Trophoblast cell (in vitro differentiated cells and primary cell): Measurements from ENCODE around the gene ADGRF1.

Experiments used
- DNase-seq, 2 donors: peaks; one replicate each; pipeline ENCODE4 v3.0.0-alpha.2; 2016
- H2AFZ ChIP-seq: 2 replicates; pipeline ENCODE4 v1.6.1; 2013; ENCODE audit warnings: low read length, moderate library complexity, mild to moderate bottlenecking; ENCODE audit not compliant: insufficient read depth, poor library complexity
- H2AK5ac ChIP-seq: 2 replicates; pipeline ENCODE4 v1.6.1; 2013; ENCODE audit warnings: mild to moderate bottlenecking, low read length
- H2BK120ac ChIP-seq: 2 replicates; pipeline ENCODE4 v1.6.1; 2013; ENCODE audit warnings: low read length, mild to moderate bottlenecking, moderate library complexity; ENCODE audit not compliant: insufficient read depth, poor library complexity
- H2BK12ac ChIP-seq: 2 replicates; pipeline ENCODE4 v1.6.1; 2013; ENCODE audit warnings: mild to moderate bottlenecking, low read length, moderate library complexity
- H2BK5ac ChIP-seq: 2 replicates; pipeline ENCODE4 v1.6.1; 2013; ENCODE audit warnings: low read length, low read depth, moderate library complexity, mild to moderate bottlenecking; ENCODE audit not compliant: poor library complexity
- H3K14ac ChIP-seq: 2 replicates; pipeline ENCODE4 v1.6.1; 2013; ENCODE audit warnings: mild to moderate bottlenecking, low read length
- H3K18ac ChIP-seq: 2 replicates; pipeline ENCODE4 v1.6.1; 2013; ENCODE audit warnings: mild to moderate bottlenecking, low read length
- H3K23ac ChIP-seq: 2 replicates; pipeline ENCODE4 v1.6.1; 2013; ENCODE audit warnings: low read length
- H3K27ac ChIP-seq: 2 replicates; pipeline ENCODE4 v1.5.1; 2013; ENCODE audit warnings: low read depth, mild to moderate bottlenecking, inconsistent platforms, low read length, moderate library complexity
- H3K27me3 ChIP-seq: 2 replicates; pipeline ENCODE4 v1.6.1; 2013; ENCODE audit warnings: inconsistent platforms, mild to moderate bottlenecking, low read length, moderate library complexity; ENCODE audit not compliant: insufficient read depth
- H3K36me3 ChIP-seq, 2 experiments: 1 replicate in 1 of 2; 2 replicates in 1 of 2; pipeline ENCODE4 v1.6.1; 2013; ENCODE audit warnings: low read length in 2 of 2, mild to moderate bottlenecking in 2 of 2, moderate library complexity in 1 of 2; ENCODE audit not compliant: insufficient read depth in 2 of 2, control insufficient read depth in 1 of 2
- H3K4ac ChIP-seq: 2 replicates; pipeline ENCODE4 v1.6.1; 2013; ENCODE audit warnings: low read depth, mild to moderate bottlenecking, low read length, moderate library complexity
- H3K4me1 ChIP-seq, 2 experiments: 1 replicate in 1 of 2; 2 replicates in 1 of 2; pipeline ENCODE4 v1.6.1; 2013; ENCODE audit warnings: low read length in 2 of 2, mild to moderate bottlenecking in 2 of 2, moderate library complexity in 1 of 2; ENCODE audit not compliant: insufficient read depth in 2 of 2, control insufficient read depth in 1 of 2
- H3K4me2 ChIP-seq: 2 replicates; pipeline ENCODE4 v1.6.1; 2013; ENCODE audit warnings: inconsistent platforms, mild to moderate bottlenecking, low read length, moderate library complexity
- H3K4me3 ChIP-seq: 2 replicates; pipeline ENCODE4 v1.5.1; 2013; ENCODE audit warnings: mild to moderate bottlenecking, low read depth, low read length, inconsistent platforms
- H3K79me1 ChIP-seq: one replicate; pipeline ENCODE4 v1.6.1; 2013; ENCODE audit warnings: low read length
- H3K79me2 ChIP-seq: 2 replicates; pipeline ENCODE4 v1.6.1; 2013; ENCODE audit warnings: low read length, mild to moderate bottlenecking; ENCODE audit not compliant: control insufficient read depth, insufficient read depth, poor library complexity
- H3K9ac ChIP-seq: 2 replicates; pipeline ENCODE4 v1.6.1; 2013; ENCODE audit warnings: mild to moderate bottlenecking, low read length
- H3K9me3 ChIP-seq: 2 replicates; pipeline ENCODE4 v1.6.1; 2013; ENCODE audit warnings: low read depth, mild to moderate bottlenecking, control low read depth, inconsistent platforms, low read length; ENCODE audit not compliant: insufficient read depth
- H4K12ac ChIP-seq: 2 replicates; pipeline ENCODE4 v1.6.1; 2013; ENCODE audit warnings: low read depth, mild to moderate bottlenecking, low read length, moderate library complexity
- H4K8ac ChIP-seq: 2 replicates; pipeline ENCODE4 v1.6.1; 2013; ENCODE audit warnings: low read depth, mild to moderate bottlenecking, low read length, moderate library complexity
- H4K91ac ChIP-seq: one replicate; pipeline ENCODE4 v1.6.1; 2013; ENCODE audit warnings: low read depth, mild to moderate bottlenecking, low read length, moderate library complexity
- WGBS: extraction: QIAGEN DNeasy Blood & Tissue Kit; methylation state at CpG from one replicate; pipeline ENCODE4 v1.1.7; 2013; ENCODE audit warnings: missing lambda C conversion rate; ENCODE audit not compliant: insufficient read length, insufficient coverage; ENCODE audit errors: extremely low coverage; 5-methylcytosine and 5-hydroxymethylcytosine counted together

ADGRF1 gene

DNA sequence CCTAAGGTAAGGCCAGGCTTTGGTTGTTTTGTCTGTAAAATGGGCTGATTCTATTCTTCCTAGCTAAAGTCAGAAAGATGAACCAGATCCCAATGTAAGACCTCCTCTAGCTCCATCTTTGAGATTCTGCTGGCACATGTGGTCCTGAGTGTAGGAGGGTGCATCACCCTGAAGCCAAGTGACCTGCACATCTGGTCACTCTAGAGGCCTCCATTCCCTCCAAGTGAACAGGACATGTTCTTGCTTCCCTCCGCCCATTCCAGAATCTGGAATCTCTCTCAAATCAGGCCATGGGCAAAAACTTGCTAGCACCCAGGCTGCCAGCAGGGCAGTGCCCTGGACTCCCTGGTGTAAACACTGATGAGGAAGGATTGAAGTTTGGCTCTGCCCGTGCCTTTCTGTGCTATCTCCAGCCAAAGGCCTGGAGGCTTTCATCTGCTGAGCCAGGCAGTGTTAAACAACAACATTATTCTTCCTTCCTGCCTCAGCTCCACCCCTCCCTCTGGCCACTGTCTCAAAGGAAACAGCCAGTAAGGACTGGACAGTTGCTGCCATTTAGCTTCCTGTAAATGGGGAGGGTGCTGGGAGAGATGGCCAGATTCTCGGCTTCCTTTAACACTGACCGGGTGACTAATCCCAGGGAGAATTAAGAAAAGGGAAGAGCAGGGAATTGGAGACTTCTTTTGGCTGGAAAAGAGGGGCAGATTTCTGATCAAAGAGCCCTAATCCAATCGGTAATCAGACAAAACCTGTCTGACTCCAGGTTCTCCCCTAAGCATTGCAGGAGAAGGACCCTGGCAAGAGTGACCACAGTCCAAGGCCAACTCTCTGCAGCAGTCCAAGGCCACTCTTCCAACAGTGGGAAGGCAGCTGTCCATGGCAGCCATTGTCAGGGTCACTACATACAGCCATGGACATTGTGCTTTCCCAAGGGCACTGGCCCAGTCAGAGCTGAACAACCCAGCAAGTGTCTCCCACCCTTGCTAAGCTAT, 19.5 kb upstream of the ADGRF1 start:
- H3K79me1 ChIP-seq, result peaks cover 6% of the 10 kb centered on the region
- peak overlapping the region; percentile 42 for H3K18ac ChIP-seq
- no peak overlapping the region for H3K4ac ChIP-seq
- peak overlapping the region; percentile 12 for H3K14ac ChIP-seq
- H3K27me3 ChIP-seq, result no peaks in the 10 kb centered on the region
- no peak overlapping the region for H3K4me2 ChIP-seq
- no peaks in the 10 kb centered on the region for H3K9me3 ChIP-seq
- H2BK120ac ChIP-seq, result peak overlapping the region; percentile 16
- peak overlapping the region; percentile 69 for H4K8ac ChIP-seq
- H2AFZ ChIP-seq, result peak overlapping the region; percentile 8
- DNase-seq, result no peak
- peak overlapping the region; percentile 49 for H2AK5ac ChIP-seq
- H3K23ac ChIP-seq, result no peak overlapping the region
- no peak overlapping the region for H3K4me3 ChIP-seq
- H3K27ac ChIP-seq, result peak overlapping the region; percentile 34
- H3K4me1 ChIP-seq, result peaks cover 14 to 16% of the 10 kb centered on the region in 2 experiments
- peak overlapping the region; percentile 20 for H2BK5ac ChIP-seq
- peak overlapping the region; percentile 52 for H4K91ac ChIP-seq
- H3K36me3 ChIP-seq, result no peaks in the 10 kb centered on the region
- H3K9ac ChIP-seq, result no peak overlapping the region
- H4K12ac ChIP-seq, result no peak overlapping the region
- no peaks in the 10 kb centered on the region for H3K79me2 ChIP-seq
- H2BK12ac ChIP-seq, result peak overlapping the region; percentile 47
- WGBS, result no CpG with 5 or more reads among the region's 5 CpGs

DNA sequence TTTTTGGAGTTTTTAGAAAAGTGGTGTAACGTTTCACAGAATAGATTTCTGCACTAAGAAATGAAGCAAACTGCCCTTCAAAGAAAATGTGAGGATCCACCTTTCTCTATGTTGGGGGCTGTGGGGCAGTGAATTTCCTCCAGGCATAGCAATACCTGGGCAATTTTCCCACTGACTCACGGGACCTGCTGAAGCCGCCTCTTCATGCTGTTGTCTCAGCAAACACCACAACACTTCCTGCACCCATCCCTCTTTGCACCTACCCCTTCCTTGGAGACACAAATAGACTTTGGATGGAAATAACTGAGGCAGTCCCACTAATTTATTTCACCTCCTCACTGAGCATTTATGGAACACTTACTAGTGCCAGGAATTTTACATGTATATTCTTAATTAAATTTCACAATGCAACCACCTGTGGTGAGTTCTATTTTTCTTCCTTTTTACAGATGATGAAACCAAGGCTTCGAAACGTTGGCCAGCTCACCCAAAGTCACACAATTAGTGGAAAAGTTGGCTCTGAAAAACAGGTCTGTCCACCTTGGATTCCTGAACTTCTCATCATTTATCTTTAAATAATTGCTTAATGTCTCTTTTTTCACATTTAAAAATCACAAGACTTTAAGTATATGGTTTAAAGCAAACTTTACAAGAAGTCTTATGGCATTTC, 17.2 kb upstream of the ADGRF1 start:
- H3K36me3 ChIP-seq, result no peaks in the 10 kb centered on the region
- no peaks in the 10 kb centered on the region for H3K9me3 ChIP-seq
- H2BK5ac ChIP-seq, result no peak overlapping the region
- no peaks in the 10 kb centered on the region for H3K79me2 ChIP-seq
- WGBS, result no CpG with 5 or more reads among the region's 5 CpGs
- no peak overlapping the region for H4K8ac ChIP-seq
- peak; percentile 64 to 82 for DNase-seq
- H4K12ac ChIP-seq, result no peak overlapping the region
- H2AFZ ChIP-seq, result no peak overlapping the region
- peaks cover 6% of the 10 kb centered on the region for H3K79me1 ChIP-seq
- no peak overlapping the region for H3K4ac ChIP-seq
- H3K23ac ChIP-seq, result no peak overlapping the region
- no peaks in the 10 kb centered on the region for H3K27me3 ChIP-seq
- no peak overlapping the region for H3K4me3 ChIP-seq
- no peak overlapping the region for H4K91ac ChIP-seq
- no peak overlapping the region for H3K18ac ChIP-seq
- H3K4me1 ChIP-seq, result peaks cover 14 to 16% of the 10 kb centered on the region in 2 experiments
- H3K4me2 ChIP-seq, result no peak overlapping the region
- H2AK5ac ChIP-seq, result no peak overlapping the region
- no peak overlapping the region for H2BK12ac ChIP-seq
- H3K27ac ChIP-seq, result no peak overlapping the region
- no peak overlapping the region for H2BK120ac ChIP-seq
- no peak overlapping the region for H3K14ac ChIP-seq
- H3K9ac ChIP-seq, result no peak overlapping the region

DNA sequence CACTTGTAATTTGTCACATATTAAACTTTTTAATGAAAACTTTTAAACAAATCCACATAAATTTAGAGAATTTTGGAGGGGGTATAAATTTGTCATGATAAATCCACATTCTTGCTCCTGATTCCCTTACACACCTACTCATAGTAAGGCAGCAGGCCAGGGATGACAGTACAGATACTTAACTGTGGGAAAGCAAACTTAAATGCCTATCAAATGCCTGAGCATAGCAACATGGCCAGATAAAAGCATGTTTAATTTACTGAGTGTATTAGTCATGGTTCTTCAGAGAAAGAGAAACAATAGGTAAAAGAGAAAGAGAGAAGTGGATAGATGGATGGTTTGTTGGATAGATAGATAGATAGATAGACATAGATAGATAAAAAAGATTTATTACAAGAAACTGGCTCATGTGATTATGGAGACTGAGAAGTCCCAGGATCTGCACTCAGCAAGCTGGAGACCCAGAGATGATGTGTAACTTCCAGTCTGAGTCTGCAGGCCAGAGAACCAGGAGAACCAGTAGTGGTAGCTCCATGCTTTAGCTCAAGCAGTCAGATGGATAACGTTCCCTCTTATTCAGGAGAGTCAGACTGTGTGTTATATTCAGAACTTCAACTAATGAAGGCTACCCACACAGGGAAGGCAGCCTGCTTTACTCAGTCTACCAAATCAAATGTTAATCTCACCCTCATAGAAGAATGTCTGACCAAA, 15.9 kb upstream of the ADGRF1 start:
- Histone ChIP-seq H4K91ac (no peak overlapping the region), H3K4me1 (peaks cover 14 to 16% of the 10 kb centered on the region in 2 experiments), H3K79me1 (peaks cover 6% of the 10 kb centered on the region), H3K18ac (no peak overlapping the region), H3K4me3 (no peak overlapping the region), H2BK120ac (no peak overlapping the region), H4K8ac (no peak overlapping the region), H3K23ac (no peak overlapping the region), H4K12ac (no peak overlapping the region), H3K14ac (no peak overlapping the region), H3K27ac (no peak overlapping the region), H2BK5ac (no peak overlapping the region), H3K9ac (no peak overlapping the region), H3K79me2 (no peaks in the 10 kb centered on the region), H3K9me3 (no peaks in the 10 kb centered on the region), H2AK5ac (peak overlapping the region; percentile 47), H3K4me2 (no peak overlapping the region), H3K36me3 (no peaks in the 10 kb centered on the region), H3K27me3 (no peaks in the 10 kb centered on the region), H2AFZ (no peak overlapping the region), H2BK12ac (no peak overlapping the region), H3K4ac (no peak overlapping the region)
- peak in 1 of 2 donors; percentile 45 for DNase-seq
- WGBS, result no CpG with 5 or more reads among the region's 1 CpG

DNA sequence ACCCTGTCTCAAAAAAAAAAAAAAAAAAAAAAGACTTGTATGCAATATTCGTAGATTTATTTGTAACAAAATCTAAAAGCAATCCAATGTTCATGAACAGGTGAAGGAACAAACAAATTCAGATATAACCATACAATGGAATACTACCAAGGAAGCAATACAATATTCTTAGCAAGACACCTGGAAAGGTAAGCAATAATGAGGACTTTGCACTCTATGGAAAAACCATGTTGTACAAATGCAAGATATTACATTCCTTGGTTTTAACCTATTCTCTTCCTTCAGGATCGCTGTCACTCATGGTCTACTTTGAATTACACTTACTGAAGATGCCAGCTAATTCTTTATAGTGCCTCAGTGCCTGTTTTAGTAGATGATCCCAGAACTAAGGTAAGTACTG, 14.7 kb upstream of the ADGRF1 start:
- Histone ChIP-seq H3K4me1 (peaks cover 10 to 12% of the 10 kb centered on the region in 2 experiments), H2BK5ac (no peak overlapping the region), H3K4me3 (no peak overlapping the region), H3K79me2 (no peaks in the 10 kb centered on the region), H3K79me1 (peaks cover 4% of the 10 kb centered on the region), H4K12ac (no peak overlapping the region), H3K14ac (no peak overlapping the region), H3K9me3 (no peaks in the 10 kb centered on the region), H3K27ac (no peak overlapping the region), H3K18ac (no peak overlapping the region), H3K23ac (no peak overlapping the region), H3K36me3 (no peaks in the 10 kb centered on the region), H4K91ac (no peak overlapping the region), H2BK12ac (no peak overlapping the region), H3K9ac (no peak overlapping the region), H3K4me2 (no peak overlapping the region), H3K4ac (no peak overlapping the region), H2BK120ac (no peak overlapping the region), H2AK5ac (no peak overlapping the region), H2AFZ (no peak overlapping the region), H3K27me3 (no peaks in the 10 kb centered on the region), H4K8ac (no peak overlapping the region)
- WGBS, result no CpG with 5 or more reads among the region's 2 CpGs
- no peak for DNase-seq
